HG03378 (cell line): Measurements from ENCODE around the gene CTNNA1.

ENCODE experiments used
- ATAC-seq: cut with Tn5 transposase; IDR thresholded peaks from one replicate; pipeline ENCODE4 v1.9.1; 2021; ENCODE audit warnings: mild to moderate bottlenecking, moderate library complexity; ENCODE audit not compliant: unreplicated experiment

The CTNNA1 gene

GRCh38 chr5:138844812-138845513 lies 91.7 kb downstream of the CTNNA1 start:
- ATAC-seq, result no peak

GRCh38 chr5:138849439-138849838 lies 96.2 kb downstream of the CTNNA1 start:
- no peak for ATAC-seq

- ATAC-seq, result no peak
Observed at GRCh38 chr5:138849882-138850281, 96.7 kb downstream of the CTNNA1 start.

GRCh38 chr5:138850865-138851435 lies 97.7 kb downstream of the CTNNA1 start:
- ATAC-seq, result no peak

- no peak for ATAC-seq
Observed at GRCh38 chr5:138853132-138853531, 99.9 kb downstream of the CTNNA1 start.

DNA sequence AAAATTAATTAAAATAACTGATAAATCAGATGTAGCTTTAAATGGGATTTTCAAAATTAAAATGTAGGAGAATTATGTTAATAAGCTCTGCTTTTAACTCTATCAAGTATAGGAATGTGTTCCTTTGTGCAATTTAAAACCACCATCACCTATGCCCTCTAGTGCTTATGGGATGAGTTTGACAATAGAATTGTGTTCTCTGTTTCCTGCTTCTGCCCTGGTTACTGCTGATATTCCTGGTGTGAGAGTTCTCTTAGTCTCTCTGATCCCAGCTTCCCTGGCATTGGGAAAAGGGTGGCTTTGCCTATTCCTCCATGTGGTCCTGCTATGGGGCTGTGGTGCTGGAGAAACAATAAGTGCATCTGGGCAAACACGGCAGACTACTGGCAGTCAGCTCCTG lies 113.8 kb downstream of the CTNNA1 start:
- no peak for ATAC-seq

DNA sequence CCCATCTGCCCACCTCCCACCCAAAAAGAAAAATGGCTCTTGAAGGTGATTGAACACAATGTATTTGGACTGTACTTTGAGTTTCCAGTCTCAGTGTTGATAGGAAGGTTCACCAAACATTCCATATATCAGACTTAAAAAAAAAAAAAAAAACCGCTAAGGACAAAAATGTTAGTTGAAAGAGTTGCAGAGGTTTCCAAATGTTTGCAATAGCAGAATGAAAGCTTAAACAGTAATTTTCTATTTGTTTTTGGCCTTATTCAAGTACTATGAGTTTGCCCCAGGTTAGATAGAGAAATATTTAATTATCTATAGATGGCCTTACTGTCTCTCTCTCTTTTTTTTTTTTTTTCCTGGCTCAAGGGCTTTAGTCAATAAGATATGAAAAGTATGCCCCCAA lies 115.8 kb downstream of the CTNNA1 start:
- ATAC-seq, result no peak

DNA sequence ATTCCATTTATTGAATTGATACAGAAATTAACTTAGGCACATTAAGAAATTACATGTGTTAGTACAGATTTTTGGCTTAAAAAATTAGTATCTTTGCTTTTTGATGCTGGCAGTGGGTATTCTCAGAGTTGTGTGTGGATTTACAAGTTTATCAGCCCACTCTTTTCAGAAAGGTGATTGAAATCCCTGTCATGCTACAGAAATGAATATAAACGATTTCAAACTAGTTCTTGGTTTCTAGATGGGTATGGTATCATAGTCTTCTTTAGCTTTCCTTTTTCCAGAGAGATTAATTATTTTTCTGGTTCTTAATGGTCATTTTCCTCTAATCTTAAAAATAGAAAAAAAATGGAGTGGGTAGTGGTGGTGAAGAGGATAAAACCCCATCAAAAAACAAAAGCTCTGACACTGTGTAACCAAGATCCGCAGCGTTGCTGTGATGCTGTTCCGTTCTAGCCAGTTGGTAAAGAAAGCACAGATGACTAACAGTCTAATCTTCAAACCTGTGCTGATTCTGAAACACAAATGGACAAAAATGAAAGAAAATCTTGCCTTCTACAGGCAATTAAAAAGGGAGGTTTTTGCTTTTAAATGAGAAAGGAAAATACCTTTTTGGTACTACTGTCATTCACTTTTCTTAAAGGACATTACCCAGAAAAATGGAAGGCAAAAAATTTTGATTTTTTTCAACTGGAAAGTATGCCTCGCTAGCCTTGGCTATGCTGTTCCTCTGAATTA lies 116.7 kb downstream of the CTNNA1 start:
- ATAC-seq, result no peak

- ATAC-seq, result no peak
Observed at GRCh38 chr5:138870611-138871010, 117.4 kb downstream of the CTNNA1 start.

DNA sequence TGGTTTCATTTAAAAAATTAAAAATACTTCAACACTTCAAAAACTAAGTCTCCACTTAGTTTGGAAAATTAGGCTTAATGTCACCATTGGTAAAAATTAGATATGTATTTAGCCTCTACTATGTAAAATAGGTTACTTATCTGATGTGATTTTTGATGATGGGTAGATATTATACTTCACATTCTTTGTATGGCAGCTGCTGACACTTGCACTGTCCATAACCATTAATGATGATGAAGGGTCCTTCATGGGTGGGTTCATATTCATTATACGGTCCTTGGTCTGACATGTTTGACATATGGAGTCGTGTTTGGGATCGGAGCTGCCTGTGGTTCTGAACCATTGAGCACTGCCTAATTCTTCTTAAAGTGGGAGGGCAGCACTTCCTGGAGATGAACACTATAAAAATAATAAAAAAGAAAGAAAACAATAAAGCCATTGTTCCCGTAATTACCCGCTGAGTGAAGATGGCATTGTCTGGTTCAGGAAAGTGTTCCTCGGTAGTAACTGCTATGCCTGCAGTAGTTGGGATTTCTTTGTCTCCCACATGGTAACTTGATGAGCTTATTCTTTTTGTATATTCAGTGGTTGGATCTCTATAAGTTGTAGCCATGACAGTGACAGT lies 119.7 kb downstream of the CTNNA1 start:
- ATAC-seq, result no peak

DNA sequence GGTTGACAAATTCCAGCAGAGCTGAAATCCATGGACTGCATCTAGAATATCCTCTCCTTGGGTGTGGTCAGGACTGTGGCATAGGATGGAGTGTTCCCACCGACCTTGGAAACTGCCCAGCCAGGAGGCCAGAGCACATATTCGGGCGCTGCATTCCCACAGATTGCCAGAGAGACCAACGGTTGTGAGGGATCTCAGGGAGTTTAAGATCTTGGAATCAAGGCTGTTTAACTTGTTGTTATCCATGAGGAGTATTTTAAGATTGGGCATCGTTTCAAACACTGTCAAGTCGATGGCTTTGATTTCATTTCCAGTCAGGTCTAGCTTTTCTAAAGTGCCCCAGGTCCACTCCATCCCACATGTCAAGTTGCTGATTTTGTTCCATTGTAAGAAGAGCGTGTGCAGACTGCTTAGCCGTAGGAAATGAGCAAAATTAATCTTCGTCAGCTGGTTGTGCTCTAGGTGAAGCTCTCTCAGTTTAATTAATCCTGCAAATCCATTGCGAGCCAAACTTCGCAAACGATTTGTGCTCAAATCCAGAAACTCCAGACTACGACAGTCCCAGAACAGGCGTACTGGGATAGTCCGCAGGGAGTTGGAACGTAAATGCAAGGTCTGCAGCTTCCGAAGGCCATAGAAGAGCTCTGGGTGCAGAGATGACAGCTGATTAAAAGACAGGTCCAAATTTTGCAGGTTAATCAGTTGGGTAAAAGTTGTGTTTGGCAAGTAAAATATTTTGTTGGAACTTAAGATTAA lies 120.4 kb downstream of the CTNNA1 start:
- no peak for ATAC-seq

GRCh38 chr5:138874241-138874640 lies 121.0 kb downstream of the CTNNA1 start:
- ATAC-seq, result no peak

GRCh38 chr5:138874771-138875551 lies 121.7 kb downstream of the CTNNA1 start, which contains the start of gene LRRTM2:
LRRTM2 (minus strand) TSS chr5:138875335; CDS start chr5:138874911, 424 bp downstream.
- ATAC-seq, result no peak

- no peak for ATAC-seq
Observed at GRCh38 chr5:138875552-138875875, 122.3 kb downstream of the CTNNA1 start.

DNA sequence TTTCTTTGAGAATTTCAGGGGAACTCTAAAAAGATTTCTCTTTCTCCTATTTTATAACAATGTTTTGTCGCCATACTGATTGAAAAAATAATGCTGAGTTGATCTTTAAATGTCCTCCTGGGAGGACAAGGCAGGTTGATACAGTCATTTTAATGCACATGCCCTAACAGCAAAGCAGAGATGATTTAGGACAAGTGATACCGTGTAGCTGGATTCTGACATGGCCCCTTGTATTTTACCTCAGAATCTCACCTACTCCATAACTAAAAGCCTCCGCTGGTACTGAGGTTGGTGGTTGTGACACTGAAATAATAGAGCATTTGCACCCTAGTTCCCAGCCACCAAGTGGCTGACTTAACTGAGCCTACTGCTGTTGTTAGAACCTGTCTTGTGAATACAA lies 122.7 kb downstream of the CTNNA1 start:
- ATAC-seq, result no peak

GRCh38 chr5:138876811-138877210 lies 123.6 kb downstream of the CTNNA1 start:
- ATAC-seq, result no peak

DNA sequence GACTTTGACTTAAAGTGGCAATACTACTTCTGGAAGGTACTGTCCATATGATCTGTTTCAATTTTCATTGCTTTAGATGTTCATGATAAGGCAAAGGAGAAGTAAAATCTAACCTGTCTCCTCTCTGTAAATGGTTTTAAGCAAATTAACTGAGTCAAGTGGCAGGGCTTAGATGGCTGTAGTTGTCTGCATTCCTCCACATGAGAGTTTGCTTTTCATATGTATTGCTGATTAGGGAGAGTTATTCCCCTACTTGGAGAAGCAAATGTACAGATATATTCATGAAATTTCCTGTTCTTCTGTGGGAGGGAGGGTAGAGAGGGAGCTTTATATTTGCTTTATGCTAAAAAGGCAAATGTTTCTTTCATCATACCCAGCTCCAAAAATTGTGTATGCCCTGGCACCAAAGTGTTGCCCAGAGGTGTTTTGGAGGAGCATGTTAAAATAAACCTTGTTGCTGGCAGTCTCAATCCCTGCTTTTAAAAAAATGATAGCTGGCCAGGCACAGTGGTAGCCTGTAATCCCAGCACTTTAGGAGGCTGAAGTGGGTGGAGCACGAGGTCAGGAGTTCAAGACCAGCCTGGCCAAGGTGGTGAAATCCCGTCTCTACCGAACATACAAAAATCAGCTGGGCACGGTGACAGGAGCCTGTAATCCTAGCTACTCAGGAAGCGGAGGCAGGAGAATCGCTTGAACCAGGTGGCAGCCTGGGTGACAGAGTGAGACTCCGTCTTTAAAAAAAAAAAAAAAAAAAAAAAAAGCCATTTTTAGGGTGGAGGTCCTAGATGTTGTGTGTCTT lies 125.4 kb downstream of the CTNNA1 start:
- no peak for ATAC-seq

GRCh38 chr5:138883211-138883610 lies 130.0 kb downstream of the CTNNA1 start:
- ATAC-seq, result no peak

- ATAC-seq, result no peak
Observed at GRCh38 chr5:138884094-138884493, 130.9 kb downstream of the CTNNA1 start.
